HepG2 (cell line): ENCODE results near the gene TKFC. TPM values are rescaled to one million over a fixed set of nuclear protein-coding genes. Genes with fewer than 3 reads are reported as not detected.
A peak's percentile ranks its signal among the peaks of the same experiment; 100 is the strongest.

ENCODE experiments used
- ARNTL ChIP-seq: sonication (generic); formaldehyde crosslinking; IDR thresholded peaks from 2 replicates; pipeline ENCODE4 v1.4.0; 2020; ENCODE audit warnings: mild to moderate bottlenecking, missing genetic modification reagents
- BRD4 ChIP-seq: sonication (generic); formaldehyde crosslinking; IDR thresholded peaks from 2 replicates; pipeline ENCODE4 v1.4.0; 2020; ENCODE audit warnings: missing genetic modification reagents
- DNMT1 ChIP-seq: sonication (generic); formaldehyde crosslinking; IDR thresholded peaks from 2 replicates; pipeline ENCODE4 v1.5.1; 2020; ENCODE audit warnings: mild to moderate bottlenecking, missing genetic modification reagents
- FOXP1 ChIP-seq, 2 experiments: fragments of 450-650 bp in 1 of 2; IDR thresholded peaks; 2 replicates each; pipeline ENCODE4 v1.6.1; 2017 to 2018; ENCODE audit warnings: antibody characterized with exemption in 1 of 2
- ISX ChIP-seq: sonication (generic); formaldehyde crosslinking; conservative IDR thresholded peaks from 2 replicates; pipeline ENCODE4 v1.5.0; 2020; ENCODE audit warnings: missing genetic modification reagents
- JUN ChIP-seq: sonication (generic); formaldehyde crosslinking; IDR thresholded peaks from 2 replicates; pipeline ENCODE4 v1.4.0; 2020; ENCODE audit warnings: mild to moderate bottlenecking, missing genetic modification reagents
- KDM4B ChIP-seq: sonication (generic); formaldehyde crosslinking; IDR thresholded peaks from 2 replicates; pipeline ENCODE4 v1.4.0; 2020; ENCODE audit warnings: missing genetic modification reagents
- MBNL3 ChIP-seq: fragments of 250-450 bp; sonication (Bioruptor Pico); conservative IDR thresholded peaks from 2 replicates; pipeline ENCODE4 v1.8.0; 2022; ENCODE audit warnings: mild to moderate bottlenecking, inconsistent platforms
- MED13 ChIP-seq: sonication (generic); formaldehyde crosslinking; IDR thresholded peaks from 2 replicates; pipeline ENCODE4 v1.5.0; 2020; ENCODE audit warnings: missing genetic modification reagents
- NCOA2 ChIP-seq: sonication (generic); formaldehyde crosslinking; IDR thresholded peaks from 2 replicates; pipeline ENCODE4 v1.8.0; 2022; ENCODE audit warnings: inconsistent platforms
- NFRKB ChIP-seq: fragments of 450-650 bp; IDR thresholded peaks from 2 replicates; pipeline ENCODE4 v1.6.1; 2017
- RBAK ChIP-seq: sonication (generic); formaldehyde crosslinking; IDR thresholded peaks from 2 replicates; pipeline ENCODE4 v1.5.1; 2020; ENCODE audit warnings: mild to moderate bottlenecking, missing genetic modification reagents
- RBM39 ChIP-seq: fragments of 200-400 bp; formaldehyde crosslinking; IDR thresholded peaks from one replicate; pipeline ENCODE4 v1.6.1; 2018; ENCODE audit warnings: antibody characterized with exemption, mild to moderate bottlenecking, low read depth, low read length; ENCODE audit not compliant: poor library complexity, severe bottlenecking
- SP4 ChIP-seq: sonication (generic); formaldehyde crosslinking; IDR thresholded peaks from 2 replicates; pipeline ENCODE4 v1.8.1; 2023; ENCODE audit warnings: mild to moderate bottlenecking, missing genetic modification reagents
- STAG1 ChIP-seq: sonication (generic); formaldehyde crosslinking; IDR thresholded peaks from 2 replicates; pipeline ENCODE4 v1.4.0; 2020; ENCODE audit warnings: missing genetic modification reagents
- THAP11 ChIP-seq: IDR thresholded peaks from 2 replicates; pipeline ENCODE4 v1.6.1; 2016; ENCODE audit warnings: missing biosample characterization, missing genetic modification reagents
- TRAFD1 ChIP-seq: sonication (generic); formaldehyde crosslinking; IDR thresholded peaks from 2 replicates; pipeline ENCODE4 v1.5.1; 2020; ENCODE audit warnings: missing genetic modification reagents, mild to moderate bottlenecking, borderline replicate concordance
- ZBTB20 ChIP-seq: sonication (generic); formaldehyde crosslinking; IDR thresholded peaks from 2 replicates; pipeline ENCODE4 v1.8.1; 2023; ENCODE audit warnings: missing genetic modification reagents, low read depth, mild to moderate bottlenecking, borderline replicate concordance
- ZBTB21 ChIP-seq: sonication (generic); formaldehyde crosslinking; IDR thresholded peaks from 2 replicates; pipeline ENCODE4 v1.4.0; 2020; ENCODE audit warnings: missing genetic modification reagents
- ZFP41 ChIP-seq: sonication (generic); formaldehyde crosslinking; IDR thresholded peaks from 2 replicates; pipeline ENCODE4 v1.4.0; 2020; ENCODE audit warnings: mild to moderate bottlenecking, missing genetic modification reagents, borderline replicate concordance
- ZGPAT ChIP-seq: IDR thresholded peaks from 2 replicates; pipeline ENCODE4 v1.6.1; 2016; ENCODE audit warnings: mild to moderate bottlenecking
- ZHX1 ChIP-seq: sonication (generic); formaldehyde crosslinking; IDR thresholded peaks from 2 replicates; pipeline ENCODE4 v1.8.1; 2022; ENCODE audit warnings: low read depth, mild to moderate bottlenecking, missing genetic modification reagents
- ZMYM3 ChIP-seq: sonication (generic); formaldehyde crosslinking; IDR thresholded peaks from 2 replicates; pipeline ENCODE4 v1.5.1; 2020; ENCODE audit warnings: mild to moderate bottlenecking, missing genetic modification reagents
- ZNF20 ChIP-seq: sonication (generic); formaldehyde crosslinking; IDR thresholded peaks from 2 replicates; pipeline ENCODE4 v1.4.0; 2020; ENCODE audit warnings: mild to moderate bottlenecking, moderate library complexity, missing genetic modification reagents
- ZNF607 ChIP-seq: sonication (generic); formaldehyde crosslinking; IDR thresholded peaks from 2 replicates; pipeline ENCODE4 v1.5.1; 2020; ENCODE audit warnings: missing genetic modification reagents, mild to moderate bottlenecking, borderline replicate concordance
- ZNF816 ChIP-seq: sonication (generic); formaldehyde crosslinking; IDR thresholded peaks from 2 replicates; pipeline ENCODE4 v1.8.0; 2022; ENCODE audit warnings: missing genetic modification reagents, mild to moderate bottlenecking, borderline replicate concordance
- ZNF850 ChIP-seq: sonication (generic); formaldehyde crosslinking; conservative IDR thresholded peaks from 2 replicates; pipeline ENCODE4 v1.9.0; 2021; ENCODE audit warnings: mild to moderate bottlenecking, missing genetic modification reagents
- polyA plus RNA-seq, 8 experiments: library from polyadenylated mRNA; depleted of rRNA in 3 of 8; stranded (reverse) in 7 of 8; unstranded in 1 of 8; fragments of >200 nt; fragmentation: Illumina TruSeq in 4 of 8; extraction: Trizol in 4 of 8; gene quantifications; 2 replicates each; pipeline versions ENCODE4 v1.2.1 to v1.2.3, GENCODE V29; 2011 to 2016; ENCODE audit warnings: low read depth in 4 of 8, missing spikeins in 1 of 8, mixed read lengths in 1 of 8; ENCODE audit not compliant: insufficient read depth in 1 of 8
- total RNA-seq, 5 experiments: library from RNA; depleted of rRNA; stranded (reverse); fragments of >200 nt; fragmentation: Illumina TruSeq; extraction: Trizol; gene quantifications; 2 replicates each; pipeline ENCODE4 v1.2.3, GENCODE V29; 2016; ENCODE audit warnings: low read depth in 1 of 5

Gene TKFC
- total and polyA plus RNA-seq, 2 of the 13 experiments (the other 11 are each of a cell fraction or from before 2014, with no cell fraction given), result 147 to 197 TPM

GRCh38 chr11:61336171-61336935 lies 3.3 kb downstream of the TKFC start (continued):
- TF ChIP-seq ZHX1, result no peak
- no peak for TF ChIP-seq FOXP1 (IDR thresholded peaks at IDR 0.05)
- no peak for TF ChIP-seq FOXP1 (CRISPR knock-in tag; IDR thresholded peaks at IDR 0.05)
- TF ChIP-seq JUN (CRISPR knock-in tag), result no peak
- no peak for TF ChIP-seq RBAK (CRISPR knock-in tag)
- TF ChIP-seq NFRKB, result no peak
- TF ChIP-seq THAP11 (CRISPR knock-in tag), result peak; percentile 77
- TF ChIP-seq SP4 (CRISPR knock-in tag), result peak; percentile 57; the same call in 1 of the 2 replicates
- TF ChIP-seq STAG1 (CRISPR knock-in tag), result peak; percentile 87
- TF ChIP-seq MED13, result no peak
- 0 out of 2 replicates have a peak, but pooled peaks have one; percentile 60 for TF ChIP-seq TRAFD1
- 0 out of 2 replicates have a peak, but pooled peaks have one; percentile 50 for TF ChIP-seq DNMT1 (CRISPR knock-in tag)
- no peak for TF ChIP-seq ARNTL
- TF ChIP-seq NCOA2 (CRISPR knock-in tag), result peak; percentile 33; the same call in 1 of the 2 replicates
- no peak for TF ChIP-seq MBNL3 (CRISPR knock-in tag)
- TF ChIP-seq KDM4B, result peak; percentile 82
- no peak for TF ChIP-seq ZNF20 (CRISPR knock-in tag)
- no peak for TF ChIP-seq BRD4 (CRISPR knock-in tag)
- no peak for TF ChIP-seq ZBTB21 (CRISPR knock-in tag)
- no peak for TF ChIP-seq ZMYM3
- TF ChIP-seq ZFP41 (CRISPR knock-in tag), result no peak
- TF ChIP-seq ISX (CRISPR knock-in tag), result no peak
- TF ChIP-seq RBM39, result no peak
- no peak for TF ChIP-seq ZNF850 (CRISPR knock-in tag)
- TF ChIP-seq ZBTB20, result no peak
- TF ChIP-seq ZGPAT (CRISPR knock-in tag), result peak; percentile 62; the same call in 1 of the 2 replicates
- no peak for TF ChIP-seq ZNF607 (CRISPR knock-in tag)
- peak; percentile 41; the same call in 1 of the 2 replicates for TF ChIP-seq ZNF816
